ENCODE results near the gene CFAP99. TPM values are rescaled to one million over a fixed set of nuclear protein-coding genes. Genes with fewer than 3 reads are reported as not detected.
"Not testable (repeated sequence)": the region's sequence is repeated elsewhere in the genome, so short reads cannot be mapped to it uniquely, and the experiment has no call there.

Gene CFAP99
- total RNA-seq, 2 donors from 2014 or later: not detected

- no peak for DNase-seq (ENCODE audit: low spot score)
- H3K27me3 ChIP-seq: no peaks in the 10 kb centered on the region
- TF ChIP-seq CTCF (IDR thresholded peaks at IDR 0.05): no peak
- no peak overlapping the region for H3K27ac ChIP-seq
- H3K4me1 ChIP-seq: peaks cover 0 to 12% of the 10 kb centered on the region in 2 donors
- no peaks in the 10 kb centered on the region for H3K9me3 ChIP-seq
- no peaks in the 10 kb centered on the region for H3K36me3 ChIP-seq
- H3K4me3 ChIP-seq: no peak overlapping the region
Measured at GRCh38 chr4:2459589-2460349, 41.0 kb downstream of the CFAP99 start.

DNA sequence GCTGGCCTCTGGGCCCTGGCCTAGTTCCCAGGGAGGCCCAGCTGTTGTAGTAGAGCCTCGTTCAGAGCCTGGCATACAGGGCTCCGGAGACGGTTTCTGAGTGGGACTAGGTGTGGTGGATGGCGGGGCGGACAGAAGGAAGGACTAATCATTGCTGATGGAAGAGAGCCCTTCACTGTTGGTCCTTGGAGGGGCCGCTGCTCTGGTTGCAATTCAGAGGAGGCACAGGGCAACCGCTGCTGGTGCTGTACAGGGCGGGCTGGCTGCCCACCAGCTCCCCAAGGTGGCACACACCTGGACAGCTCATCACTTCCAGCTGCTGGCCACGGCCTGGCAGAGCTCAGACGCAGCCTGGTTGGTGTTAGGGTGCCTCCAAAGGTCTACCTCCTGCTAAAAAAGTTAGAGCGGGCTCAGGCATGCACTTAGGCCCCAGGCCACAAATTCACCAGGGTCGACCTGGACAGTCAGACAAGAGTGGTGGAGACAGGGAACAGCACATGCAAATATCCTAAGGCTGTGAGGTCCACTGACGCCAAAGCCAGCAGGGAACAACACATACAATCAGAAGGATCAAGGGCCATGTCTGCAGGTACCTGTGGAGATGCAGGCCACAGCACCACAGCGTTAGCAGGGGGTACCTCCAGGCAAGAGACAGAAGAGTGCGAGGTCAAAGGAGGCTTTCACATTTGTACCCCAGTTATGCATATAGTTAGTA, 42.6 kb downstream of the CFAP99 start:
- H3K27ac ChIP-seq: no peak overlapping the region
- no peak for DNase-seq (ENCODE audit: low spot score)
- no peak overlapping the region for H3K4me3 ChIP-seq
- H3K36me3 ChIP-seq: no peaks in the 10 kb centered on the region
- H3K9me3 ChIP-seq: no peaks in the 10 kb centered on the region
- H3K27me3 ChIP-seq: no peaks in the 10 kb centered on the region
- TF ChIP-seq CTCF (IDR thresholded peaks at IDR 0.05): no peak
- H3K4me1 ChIP-seq: peaks cover 0 to 12% of the 10 kb centered on the region in 2 donors

- H3K9me3 ChIP-seq: no peaks in the 10 kb centered on the region
- peak overlapping the region in 1 of 2 donors; percentile 50 for H3K27ac ChIP-seq
- no peaks in the 10 kb centered on the region for H3K36me3 ChIP-seq
- peaks cover 0 to 12% of the 10 kb centered on the region in 2 donors for H3K4me1 ChIP-seq
- DNase-seq (ENCODE audit: low spot score): no peak
- H3K4me3 ChIP-seq: peak overlapping the region; percentile 36 to 65
- TF ChIP-seq CTCF (IDR thresholded peaks at IDR 0.05): peak; percentile 53 to 80
- H3K27me3 ChIP-seq: no peaks in the 10 kb centered on the region
Measured at GRCh38 chr4:2462218-2462991, 43.6 kb downstream of the CFAP99 start.

DNA sequence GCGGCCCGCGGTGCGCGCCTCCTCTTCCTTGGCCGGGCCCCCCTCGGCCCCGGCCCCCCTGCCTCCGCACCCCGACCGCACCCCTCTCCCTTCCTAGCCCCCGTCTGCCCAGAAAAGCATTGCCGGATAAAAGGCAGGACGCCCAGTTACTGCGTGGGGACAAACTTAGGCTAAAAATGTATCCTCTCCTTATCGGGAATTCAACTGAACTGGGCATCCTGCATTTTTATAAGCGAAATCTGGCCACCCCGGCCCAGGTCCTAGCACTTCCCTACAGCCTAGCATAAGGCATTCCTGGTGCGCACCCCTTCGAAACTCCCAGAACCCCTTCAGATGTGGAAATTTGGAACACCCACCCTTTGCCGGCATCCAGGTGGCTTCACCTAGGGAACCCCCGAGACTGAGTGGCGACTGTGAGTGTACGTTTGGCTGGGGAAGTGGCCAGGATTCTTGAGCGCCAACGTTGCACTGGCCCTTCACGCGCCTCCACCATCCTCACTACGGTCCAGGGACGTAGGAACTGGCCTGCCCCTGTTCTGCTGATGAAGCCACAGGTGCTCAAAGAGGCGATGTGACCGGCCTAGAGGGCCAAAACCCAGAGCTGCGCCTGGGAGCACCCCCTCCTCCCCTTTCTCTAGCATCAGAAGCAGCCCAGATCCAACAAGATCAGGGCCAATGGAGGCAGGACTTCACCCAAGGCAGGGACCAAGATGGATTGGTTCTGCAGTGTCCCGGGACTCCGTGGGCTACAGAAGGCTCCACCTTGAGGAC, 44.4 kb downstream of the CFAP99 start:
- H3K4me1 ChIP-seq: peaks cover 0 to 19% of the 10 kb centered on the region in 2 donors
- TF ChIP-seq CTCF (IDR thresholded peaks at IDR 0.05): peak; percentile 13 to 20
- H3K4me3 ChIP-seq: peak overlapping the region; percentile 36 to 65
- H3K27me3 ChIP-seq: no peaks in the 10 kb centered on the region
- no peak for DNase-seq (ENCODE audit: low spot score)
- H3K36me3 ChIP-seq: no peaks in the 10 kb centered on the region
- H3K9me3 ChIP-seq: no peaks in the 10 kb centered on the region
- H3K27ac ChIP-seq: peak overlapping the region in 1 of 2 donors; percentile 50

DNA sequence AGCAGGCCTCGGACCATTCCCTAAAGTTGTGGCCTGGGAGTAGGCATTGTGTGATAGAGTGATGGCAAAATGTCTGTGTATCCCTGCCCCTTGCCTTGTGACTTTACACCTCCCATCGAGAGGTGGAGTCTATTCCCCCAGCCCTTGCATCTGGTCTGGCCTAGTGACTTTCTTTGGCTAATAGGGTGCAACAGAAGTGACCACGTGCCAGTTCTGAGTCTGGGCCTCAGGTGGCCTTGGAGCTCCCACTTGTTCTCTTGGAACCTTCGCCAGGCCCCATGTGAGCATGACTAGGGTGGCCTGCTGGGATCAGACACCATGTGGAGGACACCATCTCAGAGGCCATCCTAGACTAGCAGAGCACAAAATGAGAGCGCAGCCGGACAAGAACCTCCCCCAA, 46.3 kb downstream of the CFAP99 start:
- TF ChIP-seq CTCF (IDR thresholded peaks at IDR 0.05): no peak
- H3K4me1 ChIP-seq: peaks cover 0 to 26% of the 10 kb centered on the region in 2 donors
- H3K9me3 ChIP-seq: no peaks in the 10 kb centered on the region
- no peak for DNase-seq (ENCODE audit: low spot score)
- H3K4me3 ChIP-seq: no peak overlapping the region
- no peaks in the 10 kb centered on the region for H3K27me3 ChIP-seq
- H3K36me3 ChIP-seq: no peaks in the 10 kb centered on the region
- H3K27ac ChIP-seq: no peak overlapping the region

DNA sequence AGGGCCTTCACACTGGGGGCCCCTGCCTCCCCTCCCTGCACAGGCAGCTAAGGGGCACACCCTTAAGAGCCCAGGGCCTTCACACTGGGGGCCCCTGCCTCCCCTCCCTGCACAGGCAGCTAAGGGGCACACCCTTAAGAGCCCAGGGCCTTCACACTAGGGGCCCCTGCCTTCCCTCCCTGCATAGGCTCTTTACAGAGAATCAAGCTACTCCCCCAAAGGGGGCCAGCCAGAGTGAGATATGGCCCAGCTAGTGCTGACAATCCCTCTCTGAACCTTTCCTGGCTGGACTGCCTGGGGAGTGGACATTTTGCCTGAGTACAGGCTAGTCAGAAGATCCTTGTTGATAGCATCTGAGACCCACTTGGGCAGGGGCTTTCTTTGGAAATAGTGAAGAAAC, 46.8 kb downstream of the CFAP99 start:
- not testable (repeated sequence) for H3K27me3 ChIP-seq; H3K4me3 ChIP-seq; H3K36me3 ChIP-seq; H3K9me3 ChIP-seq; DNase-seq (ENCODE audit: low spot score); H3K27ac ChIP-seq
- peaks cover 0 to 31% of the 10 kb centered on the region in 2 donors for H3K4me1 ChIP-seq
